Muscle of arm (tissue), 12 donors: ENCODE results near the gene MRTFA. TPM values are rescaled to one million over a fixed set of nuclear protein-coding genes. Genes with fewer than 3 reads are reported as not detected.
"Not testable (repeated sequence)": the region's sequence is repeated elsewhere in the genome, so short reads cannot be mapped to it uniquely, and the experiment has no call there.

Source experiments
- DNase-seq: peaks from one replicate; pipeline ENCODE4 v3.0.0-alpha.2; 2013
- polyA plus RNA-seq, 12 donors: library from polyadenylated mRNA; unstranded; fragments of 120-200 nt; gene quantifications; one replicate each; pipeline ENCODE4 v1.2.1, GENCODE V29; 2013; ENCODE audit not compliant: insufficient read length in 12 of 12

The MRTFA gene
- polyA plus RNA-seq, 12 donors = 19.0 to 35.7 (median 23.5) TPM; not detected in 1

- DNase-seq = no peak
These were observed 4.6 kb downstream of the MRTFA start for GRCh38 chr22:40631925-40632324.

- no peak for DNase-seq
These were observed 8.0 kb downstream of the MRTFA start for GRCh38 chr22:40628354-40629042.

GRCh38 chr22:40627612-40628011 lies 8.9 kb downstream of the MRTFA start:
- no peak for DNase-seq

- no peak for DNase-seq
These were observed 9.7 kb downstream of the MRTFA start for GRCh38 chr22:40626851-40627250.

GRCh38 chr22:40625794-40626193 lies 10.7 kb downstream of the MRTFA start:
- DNase-seq = not testable (repeated sequence)

DNA sequence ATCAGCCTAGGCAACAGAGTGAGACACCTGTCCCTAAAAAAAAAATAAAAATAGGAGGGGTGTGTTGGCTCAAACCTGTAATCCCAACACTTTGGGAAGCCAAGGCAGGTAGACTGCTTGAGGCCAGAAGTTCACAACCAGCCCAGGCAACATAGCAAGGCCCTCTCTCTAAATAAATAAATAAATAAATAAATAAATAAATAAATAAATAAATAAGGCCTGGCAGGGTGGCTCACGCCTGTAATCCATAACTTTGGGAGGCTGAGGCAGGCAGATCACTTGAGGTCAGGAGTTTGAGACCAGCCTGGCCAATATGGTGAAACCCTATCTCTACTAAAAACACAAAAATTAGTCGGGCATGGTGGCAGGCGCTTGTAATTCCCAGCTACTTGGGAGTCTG lies 11.2 kb downstream of the MRTFA start:
- DNase-seq = not testable (repeated sequence)

DNA sequence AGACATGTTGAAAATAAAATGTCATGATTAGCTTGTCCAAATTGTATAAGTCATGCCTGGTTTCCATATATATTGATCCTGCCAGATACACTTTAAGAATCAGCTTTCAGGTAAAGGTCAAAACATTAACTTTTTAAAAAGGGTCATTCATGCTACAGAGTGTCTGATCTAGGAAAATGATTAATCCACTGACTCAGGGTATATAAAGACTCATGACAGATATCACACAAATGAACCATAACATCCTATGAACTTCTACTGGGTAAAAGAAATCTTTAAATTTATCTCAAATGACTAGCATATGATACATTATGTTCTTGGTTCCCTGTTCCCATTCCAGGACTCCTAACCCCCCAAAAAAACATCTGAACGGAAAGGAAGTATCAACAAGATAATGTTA lies 11.7 kb downstream of the MRTFA start:
- no peak for DNase-seq

GRCh38 chr22:40621309-40622151 lies 15.0 kb downstream of the MRTFA start:
- no peak for DNase-seq

- DNase-seq = no peak
These were observed 16.0 kb downstream of the MRTFA start for GRCh38 chr22:40620464-40621046.

GRCh38 chr22:40618400-40618799 lies 18.1 kb downstream of the MRTFA start:
- no peak for DNase-seq

DNA sequence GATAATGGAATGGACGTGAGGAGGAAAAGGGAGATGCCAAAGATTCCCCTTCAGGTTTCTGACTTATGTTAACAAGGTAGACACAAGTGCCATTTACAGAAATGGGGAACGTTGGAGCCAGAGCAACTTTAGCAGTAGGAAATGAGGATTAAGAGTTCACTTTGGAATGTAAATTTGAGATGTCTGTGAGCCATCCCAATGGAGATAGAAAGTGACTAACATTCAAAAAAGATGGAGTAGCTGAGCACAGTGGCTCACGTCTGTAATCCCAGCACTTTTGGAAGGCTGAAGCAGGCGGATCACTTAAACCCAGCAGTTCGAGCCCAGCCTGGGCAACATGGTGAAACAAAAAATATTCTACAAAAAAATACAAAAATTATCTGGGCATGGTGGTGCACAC lies 19.9 kb downstream of the MRTFA start:
- DNase-seq = no peak

GRCh38 chr22:40613067-40613466 lies 23.5 kb downstream of the MRTFA start:
- DNase-seq = no peak

- DNase-seq = no peak
These were observed 24.2 kb downstream of the MRTFA start for GRCh38 chr22:40612291-40612751.

GRCh38 chr22:40611606-40612005 lies 24.9 kb downstream of the MRTFA start:
- no peak for DNase-seq

GRCh38 chr22:40610329-40610850 lies 26.1 kb downstream of the MRTFA start:
- DNase-seq = no peak

DNA sequence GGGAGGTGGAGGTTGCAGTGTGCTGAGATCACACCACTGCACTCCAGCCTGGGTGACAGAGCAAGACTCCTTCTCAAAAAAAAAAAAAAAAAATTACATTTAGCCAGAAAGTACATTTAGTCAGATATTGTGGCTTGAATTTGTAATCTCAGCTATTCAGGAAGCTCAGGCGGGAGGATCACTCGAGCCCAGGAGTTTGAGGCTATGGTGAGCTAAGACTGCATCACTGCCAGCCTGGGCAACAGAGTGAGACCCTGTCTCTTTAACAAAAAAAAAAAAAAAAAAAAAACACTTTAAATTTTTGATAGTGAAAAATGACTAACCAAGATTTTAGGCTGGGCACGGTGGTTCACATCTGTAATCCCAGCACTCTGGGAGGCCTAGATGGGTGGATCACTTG lies 27.3 kb downstream of the MRTFA start:
- no peak for DNase-seq

DNA sequence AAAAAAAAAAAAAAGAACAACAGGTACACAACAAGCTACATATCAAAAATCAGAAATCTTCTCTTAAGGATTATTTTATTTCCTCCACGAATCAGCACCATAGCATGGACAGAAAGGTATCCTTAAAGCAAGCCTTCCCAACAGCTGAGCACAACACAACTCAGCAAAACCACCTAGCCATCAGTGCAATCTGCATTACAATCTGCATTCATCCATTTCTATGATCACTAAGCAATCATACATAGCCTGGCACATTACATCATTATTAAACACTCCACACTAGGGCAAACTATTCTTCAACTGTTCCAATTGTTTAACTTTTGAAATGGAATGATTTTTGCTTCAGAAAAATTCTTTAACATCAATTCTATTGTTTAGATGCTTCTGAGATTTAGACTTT lies 29.0 kb downstream of the MRTFA start:
- no peak for DNase-seq

- DNase-seq = no peak
These were observed 30.2 kb downstream of the MRTFA start for GRCh38 chr22:40606306-40606705.

DNA sequence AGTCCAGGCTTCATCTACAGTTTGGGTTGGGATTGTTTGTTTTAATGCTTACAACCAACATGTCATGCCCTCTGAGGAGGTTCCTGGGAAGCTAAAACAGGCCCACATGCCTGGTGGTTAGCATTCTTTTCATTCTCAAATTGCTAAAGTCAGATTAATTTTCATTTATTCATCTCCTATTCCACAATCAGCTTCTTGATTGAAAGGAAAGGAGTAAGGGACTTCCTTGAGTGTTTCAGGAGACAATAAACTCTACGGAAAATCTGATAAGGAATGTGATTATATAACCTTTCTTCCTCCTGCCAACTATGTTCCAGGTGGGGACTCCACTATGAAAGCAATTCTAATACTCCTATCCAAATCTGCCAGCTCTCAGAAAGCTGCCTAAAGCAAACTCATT lies 30.8 kb downstream of the MRTFA start:
- no peak for DNase-seq

DNA sequence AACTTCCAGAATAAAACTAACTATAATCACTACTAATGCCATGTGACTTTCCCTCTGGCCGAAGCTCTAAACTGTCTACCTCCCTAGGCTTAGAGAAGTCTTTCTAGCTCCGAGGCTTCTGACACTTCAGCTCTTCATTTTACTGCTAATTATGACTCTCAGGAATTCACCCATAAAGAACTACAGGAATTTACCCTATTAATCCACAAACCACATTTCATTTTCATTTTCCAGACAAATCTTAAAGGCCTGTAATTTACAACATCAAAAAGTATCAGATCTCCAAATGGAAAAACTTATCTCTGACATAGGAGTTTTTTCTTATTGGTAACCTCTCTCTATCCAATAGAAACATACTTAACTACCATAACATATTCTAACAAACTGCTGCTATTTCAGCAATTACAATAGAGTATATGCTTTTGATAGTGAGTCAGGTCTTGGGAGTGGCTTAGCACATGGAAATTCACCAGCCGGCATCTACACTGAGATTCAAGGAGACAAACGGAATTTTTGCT lies 33.4 kb downstream of the MRTFA start:
- no peak for DNase-seq

- no peak for DNase-seq
These were observed 34.3 kb downstream of the MRTFA start for GRCh38 chr22:40602231-40602630.

GRCh38 chr22:40599731-40600130 lies 36.8 kb downstream of the MRTFA start:
- no peak for DNase-seq
